Measurements from ENCODE around the gene GAB1. TPM values are rescaled to one million over a fixed set of nuclear protein-coding genes. Genes with fewer than 3 reads are reported as not detected.

Gene GAB1
- total RNA-seq, 1 donor from 2014 or later = 27.2 TPM

GRCh38 chr4:143353797-143354196 is 17.1 kb downstream of the GAB1 start:
- Mint-ChIP-seq H3K27me3 (ENCODE audit: low read depth) (no peaks in the 10 kb centered on the region), H3K27ac (ENCODE audit: unreplicated experiment) (no peak overlapping the region), H3K36me3 (ENCODE audit: low read depth) (no peaks in the 10 kb centered on the region), H3K4me3 (no peak overlapping the region), H3K9me3 (no peaks in the 10 kb centered on the region), H3K4me1 (peaks cover 15% of the 10 kb centered on the region)
- TF ChIP-seq CTCF (conservative IDR thresholded peaks at IDR 0.05) = no peak
- DNase-seq (ENCODE audit: low read depth, low spot score) = no peak

- Mint-ChIP-seq H3K36me3 (ENCODE audit: low read depth) (no peaks in the 10 kb centered on the region), H3K4me1 (peaks cover 26% of the 10 kb centered on the region), H3K9me3 (no peaks in the 10 kb centered on the region), H3K27ac (ENCODE audit: unreplicated experiment) (no peak overlapping the region), H3K27me3 (ENCODE audit: low read depth) (no peaks in the 10 kb centered on the region), H3K4me3 (no peak overlapping the region)
- DNase-seq (ENCODE audit: low read depth, low spot score) = no peak
- TF ChIP-seq CTCF (conservative IDR thresholded peaks at IDR 0.05) = no peak
These were observed 18.3 kb downstream of the GAB1 start for GRCh38 chr4:143354990-143355389.

- Mint-ChIP-seq H3K9me3 (no peaks in the 10 kb centered on the region), H3K27ac (ENCODE audit: unreplicated experiment) (no peak overlapping the region), H3K4me1 (peaks cover 26% of the 10 kb centered on the region), H3K4me3 (no peak overlapping the region), H3K36me3 (ENCODE audit: low read depth) (no peaks in the 10 kb centered on the region), H3K27me3 (ENCODE audit: low read depth) (no peaks in the 10 kb centered on the region)
- no peak for DNase-seq (ENCODE audit: low read depth, low spot score)
- no peak for TF ChIP-seq CTCF (conservative IDR thresholded peaks at IDR 0.05)
These were observed 19.0 kb downstream of the GAB1 start for GRCh38 chr4:143355540-143356217.

GRCh38 chr4:143356493-143356892 is 19.8 kb downstream of the GAB1 start:
- no peak for DNase-seq (ENCODE audit: low read depth, low spot score)
- Mint-ChIP-seq H3K27ac (ENCODE audit: unreplicated experiment) (no peak overlapping the region), H3K9me3 (no peaks in the 10 kb centered on the region), H3K4me3 (no peak overlapping the region), H3K4me1 (peaks cover 26% of the 10 kb centered on the region), H3K36me3 (ENCODE audit: low read depth) (no peaks in the 10 kb centered on the region), H3K27me3 (ENCODE audit: low read depth) (no peaks in the 10 kb centered on the region)
- TF ChIP-seq CTCF (conservative IDR thresholded peaks at IDR 0.05) = no peak

- H3K27ac Mint-ChIP-seq (ENCODE audit: unreplicated experiment) = no peak overlapping the region
These were observed 20.6 kb downstream of the GAB1 start for GRCh38 chr4:143357161-143357845.

More at GRCh38 chr4:143357161-143357845, 20.6 kb downstream of the GAB1 start:
- Mint-ChIP-seq H3K4me3 (no peak overlapping the region), H3K36me3 (ENCODE audit: low read depth) (no peaks in the 10 kb centered on the region), H3K27me3 (ENCODE audit: low read depth) (no peaks in the 10 kb centered on the region), H3K4me1 (peaks cover 23% of the 10 kb centered on the region), H3K9me3 (no peaks in the 10 kb centered on the region)
- no peak for TF ChIP-seq CTCF (conservative IDR thresholded peaks at IDR 0.05)
- no peak for DNase-seq (ENCODE audit: low read depth, low spot score)

Measured in neural crest cell (in vitro differentiated cells).